Pulmonary artery endothelial cell (primary cell): ENCODE data around the gene NLRP12. TPM values are rescaled to one million over a fixed set of nuclear protein-coding genes. Genes with fewer than 3 reads are reported as not detected.
"Not testable (repeated sequence)": the region's sequence is repeated elsewhere in the genome, so short reads cannot be mapped to it uniquely, and the experiment has no call there.

Experiments used
- DNase-seq: peaks from one replicate; pipeline ENCODE4 v3.0.0-alpha.2; 2011; ENCODE audit warnings: low read depth, low spot score
- total RNA-seq: library from RNA; depleted of rRNA; stranded (reverse); fragments of >200 nt; gene quantifications from 2 replicates; pipeline ENCODE4 v1.2.3, GENCODE V29; 2014

The NLRP12 gene
- total RNA-seq, 1 donor from 2014 or later: 0.13 TPM

- no peak for DNase-seq
Measured at GRCh38 chr19:53780506-53780905, 43.6 kb downstream of the NLRP12 start.

- no peak for DNase-seq
Measured at GRCh38 chr19:53775524-53775923, 48.6 kb downstream of the NLRP12 start.

GRCh38 chr19:53774491-53774890, 49.6 kb downstream of the NLRP12 start:
- DNase-seq: not testable (repeated sequence)

GRCh38 chr19:53773999-53774398, 50.1 kb downstream of the NLRP12 start:
- DNase-seq: no peak

GRCh38 chr19:53772943-53773342, 51.2 kb downstream of the NLRP12 start:
- peak; percentile 27 for DNase-seq

- no peak for DNase-seq
Measured at GRCh38 chr19:53771144-53771543, 53.0 kb downstream of the NLRP12 start.

GRCh38 chr19:53769696-53770309, 54.3 kb downstream of the NLRP12 start:
- DNase-seq: not testable (repeated sequence)

GRCh38 chr19:53768401-53768800, 55.7 kb downstream of the NLRP12 start:
- DNase-seq: no peak

- not testable (repeated sequence) for DNase-seq
Measured at GRCh38 chr19:53758991-53759390, 65.1 kb downstream of the NLRP12 start.

Other genes starting within 250 kb of the NLRP12 start
- gene DPRX, start 192.3 kb downstream of the NLRP12 start, total RNA-seq: not detected in 2 replicates
- gene MYADM, start 43.6 kb upstream of the NLRP12 start, total RNA-seq: 9.8 and 11.0 TPM in 2 replicates
- 0.14 TPM in 1 of 2 replicates, not detected in the other for gene PRKCG, start 57.9 kb upstream of the NLRP12 start, total RNA-seq
- gene CACNG7, start 85.0 kb upstream of the NLRP12 start, total RNA-seq: 0.04 and 0.13 TPM in 2 replicates
- gene CACNG8, start 138.6 kb upstream of the NLRP12 start, total RNA-seq: 0.42 and 1.4 TPM in 2 replicates
- gene CACNG6, start 167.3 kb upstream of the NLRP12 start, total RNA-seq: 1.8 and 3.1 TPM in 2 replicates
- gene VSTM1, start 239.6 kb upstream of the NLRP12 start, total RNA-seq: not detected in 2 replicates